B cell (primary cell): ENCODE data around the gene PI4KA. TPM values are rescaled to one million over a fixed set of nuclear protein-coding genes. Genes with fewer than 3 reads are reported as not detected.
"Not testable (repeated sequence)": the region's sequence is repeated elsewhere in the genome, so short reads cannot be mapped to it uniquely, and the experiment has no call there.

ENCODE experiments used
- ATAC-seq: fragments of 200-7000 bp; cut with Tn5 transposase; one replicate; pipeline ENCODE4 v1.10.0; 2021; ENCODE audit warnings: low read depth, mild to moderate bottlenecking, moderate number of reproducible peaks, moderate library complexity
- CTCF ChIA-PET: fragments of 350-600 bp; sonication (Branson Sonifier 250); formaldehyde crosslinking; loops from one replicate; lab custom pipeline; 2021; ENCODE audit warnings: antibody characterized with exemption, inconsistent platforms; lab: Charles Lee
- POLR2A ChIA-PET: fragments of 350-600 bp; sonication (Branson Sonifier 250); formaldehyde crosslinking; loops from one replicate; lab custom pipeline; 2021; ENCODE audit warnings: antibody characterized with exemption; lab: Charles Lee
- DNase-seq: peaks from one replicate; pipeline ENCODE4 v3.0.0; 2013
- H2AFZ ChIP-seq: 2 replicates; pipeline ENCODE4 v1.6.1; 2012; ENCODE audit warnings: mild to moderate bottlenecking, low read depth, low read length; ENCODE audit not compliant: insufficient read depth, poor library complexity, severe bottlenecking
- H3K27ac ChIP-seq, 2 donors: 1 replicate in 1 of 2; 2 replicates in 1 of 2; pipeline ENCODE4 v1.5.1; 2012 to 2013; ENCODE audit warnings: low read length in 2 of 2, mild to moderate bottlenecking in 2 of 2, moderate library complexity in 1 of 2
- H3K27me3 ChIP-seq, 4 experiments: fragments of 200-600 bp in 1 of 4; sonication (generic) in 1 of 4; replicated peaks in 1 of 4; 1 replicate in 2 of 4; 2 replicates in 2 of 4; pipeline versions ENCODE4 v1.6.1 to v1.7.0; 2013 to 2016; ENCODE audit warnings: low read length in 3 of 4, mild to moderate bottlenecking in 2 of 4, mixed read lengths in 1 of 4, moderate library complexity in 1 of 4; ENCODE audit not compliant: insufficient read depth in 4 of 4, control insufficient read depth in 3 of 4; ENCODE audit errors: control extremely low read depth in 1 of 4
- H3K36me3 ChIP-seq, 2 experiments: replicated peaks in 1 of 2; 1 replicate in 1 of 2; 2 replicates in 1 of 2; pipeline versions ENCODE4 v1.6.1 to v1.7.1; 2013; ENCODE audit warnings: low read length in 1 of 2; ENCODE audit not compliant: insufficient read depth in 2 of 2, control insufficient read depth in 1 of 2; ENCODE audit errors: control extremely low read depth in 1 of 2, extremely low read depth in 1 of 2
- H3K4me1 ChIP-seq, 2 donors: fragments of 200-600 bp in 1 of 2; sonication (generic) in 1 of 2; 1 replicate in 1 of 2; 2 replicates in 1 of 2; pipeline versions ENCODE4 v1.5.1 to v1.6.1; 2013 to 2017; ENCODE audit warnings: low read length in 2 of 2; ENCODE audit not compliant: control insufficient read depth in 2 of 2, insufficient read depth in 2 of 2
- H3K4me2 ChIP-seq: replicated peaks from 2 replicates; pipeline ENCODE3; 2012; ENCODE audit warnings: mild to moderate bottlenecking, low read depth, low read length; ENCODE audit not compliant: poor library complexity, severe bottlenecking
- H3K4me3 ChIP-seq, 5 experiments: fragments of 200-600 bp in 1 of 5; sonication (generic) in 1 of 5; 1 replicate in 3 of 5; 2 replicates in 2 of 5; pipeline versions ENCODE4 v1.5.1 to v1.7.0; 2011 to 2016; ENCODE audit warnings: low read length in 4 of 5, mild to moderate bottlenecking in 4 of 5, low read depth in 2 of 5, control low read depth in 1 of 5, moderate library complexity in 1 of 5; ENCODE audit not compliant: insufficient read depth in 1 of 5; ENCODE audit errors: control extremely low read depth in 1 of 5, extremely low read depth in 1 of 5
- H3K79me2 ChIP-seq: fragments of 200-600 bp; sonication (generic); one replicate; pipeline ENCODE4 v1.6.0; 2016; ENCODE audit warnings: low read length; ENCODE audit not compliant: control insufficient read depth, insufficient read depth
- H3K9ac ChIP-seq: fragments of 200-600 bp; sonication (generic); 2 replicates; pipeline ENCODE4 v1.6.1; 2017; ENCODE audit warnings: mild to moderate bottlenecking, low read length, moderate library complexity
- H3K9me3 ChIP-seq, 3 donors: one replicate each; pipeline versions ENCODE4 v1.6.1 to v1.7.1; 2013; ENCODE audit warnings: low read length in 2 of 3; ENCODE audit not compliant: control insufficient read depth in 2 of 3, insufficient read depth in 1 of 3; ENCODE audit errors: control extremely low read depth in 1 of 3
- H4K20me1 ChIP-seq: 2 replicates; pipeline ENCODE4 v1.6.0; 2012; ENCODE audit warnings: mild to moderate bottlenecking, low read length; ENCODE audit not compliant: insufficient read depth, control insufficient read depth, poor library complexity, severe bottlenecking
- H3K27ac Mint-ChIP-seq: one replicate; pipeline ENCODE4 v1.8.0; 2021; ENCODE audit warnings: mixed read lengths
- H3K27me3 Mint-ChIP-seq: one replicate; pipeline ENCODE4 v1.8.0; 2021; ENCODE audit warnings: mixed read lengths
- H3K4me1 Mint-ChIP-seq: one replicate; pipeline ENCODE4 v1.8.0; 2021; ENCODE audit warnings: mixed read lengths
- H3K4me3 Mint-ChIP-seq: one replicate; pipeline ENCODE4 v1.8.0; 2021; ENCODE audit warnings: mixed read lengths
- H3K9me3 Mint-ChIP-seq: one replicate; pipeline ENCODE4 v1.8.0; 2022; ENCODE audit warnings: mixed read lengths; ENCODE audit not compliant: insufficient read depth
- CTCF ChIP-seq: fragments of 200-600 bp; IDR thresholded peaks from one replicate; pipeline ENCODE4 v1.8.0; 2022; ENCODE audit warnings: antibody characterized with exemption, mild to moderate bottlenecking
- EZH2 ChIP-seq: IDR thresholded peaks from 2 replicates; pipeline ENCODE4 v1.6.1; 2012; ENCODE audit warnings: borderline replicate concordance, low read depth, mild to moderate bottlenecking, moderate library complexity, low read length; ENCODE audit not compliant: insufficient read depth, poor library complexity, severe bottlenecking
- WGBS: methylation state at CpG from one replicate; pipeline ENCODE4 v1.1.5; 2013; ENCODE audit warnings: missing lambda C conversion rate; ENCODE audit not compliant: insufficient coverage; 5-methylcytosine and 5-hydroxymethylcytosine counted together
- intact Hi-C: fragments of 100-400 bp; cut with micrococcal nuclease; formaldehyde crosslinking; loops from one replicate; pipeline ENCODE4 v1.10.0; 2022
- polyA plus RNA-seq: library from polyadenylated mRNA; depleted of rRNA; stranded (reverse); fragments of >200 nt; gene quantifications from 2 replicates; pipeline ENCODE4 v1.2.3, GENCODE V29; 2012
- total RNA-seq, 2 donors: library from RNA; stranded (reverse); fragments of 120-200 nt in 1 of 2; gene quantifications; 1 replicate in 1 of 2; 2 replicates in 1 of 2; pipeline versions ENCODE4 v1.2.3 to v1.2.4, GENCODE V29; 2013 to 2022

Gene PI4KA
- total and polyA plus RNA-seq, 2 donors (not counting 1 experiment from before 2014, with no cell fraction given) = 85.9 to 156 TPM

- H3K4me3 Mint-ChIP-seq = no peak overlapping the region
- ChIA-PET CTCF (interaction anchor here (0.8 kb wide), 1 partner anchor 62 kb away, joined by 3 read pairs; no protein-coding TSS in a partner anchor), POLR2A (no interaction called here)
- TF ChIP-seq CTCF = no peak
- no peak for TF ChIP-seq EZH2
- H3K79me2 ChIP-seq = no peaks in the 10 kb centered on the region
- peaks cover 29% of the 10 kb centered on the region for H3K4me1 Mint-ChIP-seq
- H3K9me3 Mint-ChIP-seq = no peaks in the 10 kb centered on the region
- intact Hi-C loops = no loop called here
- no peaks in the 10 kb centered on the region for H3K27me3 Mint-ChIP-seq
- H3K9ac ChIP-seq = no peak overlapping the region
- peak; percentile 48 for ATAC-seq
- WGBS = 100% methylated on average over 5 of the region's 13 CpGs
- peak overlapping the region; percentile 8 for H3K4me2 ChIP-seq
- H3K27ac Mint-ChIP-seq = peak overlapping the region; percentile 59
- H3K4me3 ChIP-seq = no peak overlapping the region
- no peaks in the 10 kb centered on the region for H3K27me3 ChIP-seq
- peaks cover 14 to 37% of the 10 kb centered on the region in 2 donors for H3K4me1 ChIP-seq
- peaks cover 0 to 14% of the 10 kb centered on the region in 2 experiments for H3K36me3 ChIP-seq
- peak; percentile 45 for DNase-seq
- no peak overlapping the region for H2AFZ ChIP-seq
- H4K20me1 ChIP-seq = no peaks in the 10 kb centered on the region
- H3K27ac ChIP-seq = peak overlapping the region; percentile 16 to 69
- H3K9me3 ChIP-seq = no peaks in the 10 kb centered on the region
These were observed 137.0 kb downstream of the PI4KA start for GRCh38 chr22:20721409-20722218.

GRCh38 chr22:20720692-20721408 is 137.8 kb downstream of the PI4KA start:
- ChIA-PET POLR2A (no interaction called here), CTCF (interaction anchor here (0.8 kb wide), 1 partner anchor 63 kb away, joined by 3 read pairs; no protein-coding TSS in a partner anchor)
- Histone ChIP-seq H3K9ac (no peak overlapping the region), H4K20me1 (no peaks in the 10 kb centered on the region), H3K4me3 (no peak overlapping the region), H3K4me2 (no peak overlapping the region), H3K9me3 (no peaks in the 10 kb centered on the region), H3K79me2 (no peaks in the 10 kb centered on the region), H3K4me1 (peaks cover 14 to 37% of the 10 kb centered on the region in 2 donors), H3K36me3 (peaks cover 0 to 7% of the 10 kb centered on the region in 2 experiments), H3K27ac (peak overlapping the region in 1 of 2 donors; percentile 69), H3K27me3 (no peaks in the 10 kb centered on the region), H2AFZ (no peak overlapping the region)
- Mint-ChIP-seq H3K4me3 (no peak overlapping the region), H3K9me3 (no peaks in the 10 kb centered on the region), H3K27ac (no peak overlapping the region), H3K27me3 (no peaks in the 10 kb centered on the region), H3K4me1 (peaks cover 29% of the 10 kb centered on the region)
- DNase-seq = no peak
- ATAC-seq = no peak
- no peak for TF ChIP-seq CTCF
- WGBS = 90% methylated on average over 9 of the region's 13 CpGs
- intact Hi-C loops = no loop called here

- H4K20me1 ChIP-seq, ATAC-seq, H2AFZ ChIP-seq, H3K79me2 ChIP-seq, H3K4me3 ChIP-seq, H3K9me3 Mint-ChIP-seq, H3K27ac ChIP-seq, intact Hi-C loops, CTCF ChIA-PET, H3K4me3 Mint-ChIP-seq, H3K27me3 ChIP-seq, DNase-seq, H3K4me2 ChIP-seq, H3K9ac ChIP-seq, H3K27ac Mint-ChIP-seq, H3K9me3 ChIP-seq, H3K27me3 Mint-ChIP-seq, H3K36me3 ChIP-seq, POLR2A ChIA-PET: not testable (repeated sequence)
- peaks cover 29% of the 10 kb centered on the region for H3K4me1 Mint-ChIP-seq
- 95% methylated on average over 7 of the region's 13 CpGs for WGBS
- peaks cover 14 to 37% of the 10 kb centered on the region in 2 donors for H3K4me1 ChIP-seq
These were observed 139.9 kb downstream of the PI4KA start for GRCh38 chr22:20718727-20719126.
